ENCODE data around the gene SLC20A1.

DNA sequence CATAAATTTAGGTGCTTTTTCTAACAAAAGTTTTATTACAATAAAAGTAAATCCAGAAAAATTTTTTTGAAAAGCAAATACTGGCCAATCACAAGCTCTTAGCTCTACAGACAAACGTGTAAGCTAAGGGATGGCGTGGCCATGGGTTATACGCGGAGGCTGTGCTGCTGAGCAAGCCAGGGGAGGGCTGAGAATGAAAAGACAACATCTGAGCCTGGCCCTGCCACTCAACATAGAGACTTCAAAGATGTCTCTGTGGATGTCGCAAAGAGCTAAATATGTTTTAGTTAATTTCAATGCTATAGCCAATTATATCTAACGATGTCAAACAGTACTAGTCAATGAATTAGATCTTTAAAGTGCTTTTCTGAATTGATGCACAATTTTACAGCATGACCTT is 41.8 kb downstream of the SLC20A1 start:
- TF ChIP-seq, protein P1, sequence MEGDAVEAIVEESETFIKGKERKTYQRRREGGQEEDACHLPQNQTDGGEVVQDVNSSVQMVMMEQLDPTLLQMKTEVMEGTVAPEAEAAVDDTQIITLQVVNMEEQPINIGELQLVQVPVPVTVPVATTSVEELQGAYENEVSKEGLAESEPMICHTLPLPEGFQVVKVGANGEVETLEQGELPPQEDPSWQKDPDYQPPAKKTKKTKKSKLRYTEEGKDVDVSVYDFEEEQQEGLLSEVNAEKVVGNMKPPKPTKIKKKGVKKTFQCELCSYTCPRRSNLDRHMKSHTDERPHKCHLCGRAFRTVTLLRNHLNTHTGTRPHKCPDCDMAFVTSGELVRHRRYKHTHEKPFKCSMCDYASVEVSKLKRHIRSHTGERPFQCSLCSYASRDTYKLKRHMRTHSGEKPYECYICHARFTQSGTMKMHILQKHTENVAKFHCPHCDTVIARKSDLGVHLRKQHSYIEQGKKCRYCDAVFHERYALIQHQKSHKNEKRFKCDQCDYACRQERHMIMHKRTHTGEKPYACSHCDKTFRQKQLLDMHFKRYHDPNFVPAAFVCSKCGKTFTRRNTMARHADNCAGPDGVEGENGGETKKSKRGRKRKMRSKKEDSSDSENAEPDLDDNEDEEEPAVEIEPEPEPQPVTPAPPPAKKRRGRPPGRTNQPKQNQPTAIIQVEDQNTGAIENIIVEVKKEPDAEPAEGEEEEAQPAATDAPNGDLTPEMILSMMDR (IDR thresholded peaks at IDR 0.05; ENCODE audit: insufficient read depth, low read depth, low read length), result no peak
- no peak for TF ChIP-seq EZH2 (IDR thresholded peaks at IDR 0.05; ENCODE audit: insufficient read depth, low read length)

All from astrocyte (in vitro differentiated cells and primary cell).